Superior temporal gyrus (tissue), 1 donor: Measurements from ENCODE around the gene GMPPB.
"Not testable (repeated sequence)": the region's sequence is repeated elsewhere in the genome, so short reads cannot be mapped to it uniquely, and the experiment has no call there.

Experiments used
- DNase-seq: peaks from one replicate; pipeline ENCODE4 v3.0.0-alpha.2; 2016; ENCODE audit errors: extremely low spot score

GMPPB gene

GRCh38 chr3:49691481-49691880 lies 32.3 kb downstream of the GMPPB start:
- not testable (repeated sequence) for DNase-seq

DNA sequence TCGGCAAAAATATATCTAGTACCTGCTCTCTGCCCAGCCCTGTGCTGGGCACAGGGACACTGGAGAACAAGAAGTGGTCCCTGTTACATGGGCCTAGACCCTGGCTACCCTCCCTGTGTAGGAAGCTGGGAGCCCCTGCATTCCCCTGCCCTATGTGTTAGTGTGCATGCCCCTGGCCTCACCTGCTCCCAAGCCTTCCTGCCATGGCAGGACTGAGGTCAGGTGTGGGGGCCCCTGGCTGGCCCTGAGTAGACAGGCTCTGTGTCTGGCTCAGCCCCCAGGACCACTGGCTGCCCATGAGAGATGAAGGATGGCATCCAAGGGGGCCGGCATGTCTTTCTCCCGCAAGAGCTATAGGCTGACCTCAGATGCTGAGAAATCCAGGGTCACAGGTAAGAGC lies 32.9 kb downstream of the GMPPB start:
- not testable (repeated sequence) for DNase-seq

DNA sequence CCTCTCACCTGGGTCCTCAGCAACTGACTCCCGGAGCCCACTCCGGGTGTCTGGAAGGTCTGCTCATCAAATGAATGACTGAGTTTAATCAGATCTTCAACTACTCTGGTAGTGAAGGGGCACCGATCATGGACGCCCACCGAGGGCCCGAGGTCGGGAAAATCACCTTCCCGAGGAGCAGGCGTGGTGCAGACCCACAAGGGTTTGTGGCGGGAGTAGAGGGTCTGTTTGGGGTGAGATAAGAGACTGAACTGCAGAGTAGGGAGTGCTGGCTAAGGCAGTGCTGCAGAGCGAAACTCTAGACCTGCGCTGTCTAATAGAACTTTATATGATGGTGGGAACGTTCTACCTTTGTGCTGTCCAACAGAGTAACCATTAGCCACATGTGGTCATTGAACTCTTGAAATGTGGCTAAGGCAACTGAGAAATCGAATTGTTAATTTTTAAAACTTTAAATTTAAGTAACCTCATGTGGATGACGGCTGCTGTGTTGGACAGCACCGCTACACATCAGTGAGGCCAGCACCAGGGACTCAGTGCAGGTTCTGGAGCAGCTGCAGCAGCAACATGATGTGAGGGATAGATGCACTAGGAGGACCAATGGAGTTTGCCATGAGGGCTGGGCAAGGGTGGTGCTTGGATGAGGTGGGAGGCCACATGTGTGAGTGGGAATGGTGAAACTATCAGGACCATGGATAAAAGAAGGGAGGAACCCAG lies 33.7 kb downstream of the GMPPB start:
- not testable (repeated sequence) for DNase-seq

GRCh38 chr3:49689046-49689907 lies 34.5 kb downstream of the GMPPB start, which contains the start of the genes MST1 and RNF123:
Gene MST1, minus strand, starts transcription at chr3:49689474. Its CDS starts 783 bp downstream, at chr3:49688691.
Gene RNF123, plus strand, starts transcription at chr3:49689557. Its CDS starts 1,609 bp downstream, at chr3:49691166.
- peak; percentile 92 for DNase-seq

GRCh38 chr3:49688338-49689045 lies 35.3 kb downstream of the GMPPB start:
- DNase-seq: not testable (repeated sequence)

- not testable (repeated sequence) for DNase-seq
Measured at GRCh38 chr3:49687424-49687795, 36.3 kb downstream of the GMPPB start.

- not testable (repeated sequence) for DNase-seq
Measured at GRCh38 chr3:49686769-49687423, 36.9 kb downstream of the GMPPB start.

- not testable (repeated sequence) for DNase-seq
Measured at GRCh38 chr3:49686346-49686745, 37.4 kb downstream of the GMPPB start.

- DNase-seq: not testable (repeated sequence)
Measured at GRCh38 chr3:49685846-49686245, 37.9 kb downstream of the GMPPB start.

GRCh38 chr3:49685103-49685502 lies 38.6 kb downstream of the GMPPB start:
- DNase-seq: not testable (repeated sequence)

DNA sequence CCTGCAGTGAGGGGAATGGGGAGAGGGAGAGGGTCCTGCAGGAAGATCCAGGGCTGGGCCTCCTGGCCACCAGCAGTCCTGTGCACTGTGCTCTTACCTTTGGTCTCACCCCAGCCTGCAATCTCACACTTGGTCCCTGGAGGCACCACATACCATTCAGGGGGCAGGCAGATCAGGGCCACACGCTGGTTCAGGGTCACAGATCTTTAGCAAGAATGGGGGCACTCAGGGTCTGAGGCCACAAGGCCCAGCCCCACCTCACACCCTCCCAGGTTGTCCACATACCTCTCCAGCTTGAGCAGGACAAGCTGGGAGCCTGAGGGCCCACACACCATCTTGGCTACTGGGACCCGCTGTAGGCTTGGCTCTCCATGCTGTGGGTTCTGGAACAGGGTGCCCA lies 39.3 kb downstream of the GMPPB start:
- not testable (repeated sequence) for DNase-seq

DNA sequence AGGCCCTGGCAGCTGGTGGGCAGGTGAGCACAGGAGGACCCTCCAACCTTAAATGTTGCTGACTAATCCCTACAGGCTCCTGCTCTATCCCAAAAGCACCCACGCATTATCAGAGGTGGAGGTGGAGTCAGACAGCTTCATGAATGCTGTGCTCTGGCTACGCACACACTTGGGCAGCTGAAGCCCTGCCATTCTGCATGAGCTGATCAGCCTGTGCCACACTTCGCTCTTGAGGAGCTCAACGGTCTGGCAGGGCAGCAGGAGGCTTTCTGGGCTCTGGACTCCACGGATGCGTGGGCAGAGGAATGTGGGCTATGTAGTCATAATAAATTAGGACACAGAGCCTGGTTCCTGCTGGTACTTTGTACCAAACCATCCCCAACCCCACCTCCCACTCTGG lies 40.6 kb downstream of the GMPPB start:
- no peak for DNase-seq

DNA sequence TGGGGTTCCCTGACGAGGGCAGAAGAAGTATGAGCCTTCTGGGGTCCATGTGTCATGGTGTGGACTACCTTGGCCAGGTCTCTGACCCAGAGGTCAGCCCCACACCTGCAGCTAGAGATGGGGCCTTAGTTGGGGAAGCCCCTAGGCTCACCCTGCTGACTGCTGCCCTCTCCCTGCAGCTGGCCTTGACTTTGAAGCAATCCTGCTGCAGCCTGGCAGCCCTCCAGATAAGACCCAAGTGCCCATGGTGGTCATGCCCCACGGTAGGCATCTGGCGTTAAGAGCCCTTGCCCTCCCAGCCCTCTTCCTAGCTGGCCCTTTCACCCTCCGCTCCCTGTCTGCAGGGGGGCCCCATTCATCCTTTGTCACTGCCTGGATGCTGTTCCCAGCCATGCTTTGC lies 42.2 kb downstream of the GMPPB start:
- no peak for DNase-seq

DNA sequence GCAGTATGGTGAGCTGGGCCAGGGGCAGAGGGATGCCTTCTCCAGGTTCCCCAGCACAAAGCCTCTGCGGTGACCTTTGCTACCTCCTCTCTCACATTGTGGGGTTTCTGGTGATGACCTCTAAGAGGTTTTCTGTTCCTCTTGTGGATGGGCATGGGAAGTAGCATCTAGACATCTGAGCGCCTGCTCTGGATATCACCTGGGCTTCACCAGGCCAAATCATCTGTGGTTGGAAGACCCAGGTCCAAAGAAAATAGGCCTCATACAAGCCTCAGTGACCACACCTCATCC lies 42.6 kb downstream of the GMPPB start:
- DNase-seq: no peak

DNA sequence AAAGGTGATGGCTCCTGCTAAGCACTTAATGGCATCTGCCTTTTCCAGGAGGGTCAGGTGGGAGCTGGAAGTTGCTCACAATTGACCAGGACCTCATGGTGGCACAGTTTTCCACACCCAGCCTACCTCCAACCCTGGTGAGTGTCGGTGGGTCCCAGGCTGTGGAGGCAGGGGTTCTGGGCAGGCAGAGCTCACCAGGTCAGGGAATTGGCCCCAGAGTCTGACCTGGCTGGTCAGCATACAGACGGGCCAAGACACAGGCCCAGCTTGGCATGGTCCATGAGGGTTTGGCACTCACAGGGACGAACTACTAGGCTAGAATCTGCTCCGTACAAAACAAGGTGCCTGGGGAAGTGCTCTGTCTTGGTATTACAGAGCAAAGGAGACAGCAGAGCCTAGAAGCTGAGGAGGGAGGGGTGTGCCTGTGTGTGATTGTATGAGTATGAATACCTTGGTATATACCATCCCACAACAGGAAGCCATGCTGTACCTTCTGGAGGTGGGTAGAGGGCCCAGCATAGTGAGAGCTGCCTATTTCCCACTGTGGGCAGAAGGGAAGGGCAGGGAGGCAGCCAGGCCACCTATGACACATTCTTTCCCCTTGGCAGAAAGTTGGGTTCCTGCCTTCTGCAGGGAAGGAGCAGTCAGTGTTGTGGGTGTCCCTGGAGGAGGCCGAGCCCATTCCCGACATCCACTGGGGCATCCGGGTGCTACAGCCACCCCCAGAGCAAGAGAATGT lies 43.1 kb downstream of the GMPPB start:
- DNase-seq: no peak

- DNase-seq: no peak
Measured at GRCh38 chr3:49675912-49676311, 47.8 kb downstream of the GMPPB start.

DNA sequence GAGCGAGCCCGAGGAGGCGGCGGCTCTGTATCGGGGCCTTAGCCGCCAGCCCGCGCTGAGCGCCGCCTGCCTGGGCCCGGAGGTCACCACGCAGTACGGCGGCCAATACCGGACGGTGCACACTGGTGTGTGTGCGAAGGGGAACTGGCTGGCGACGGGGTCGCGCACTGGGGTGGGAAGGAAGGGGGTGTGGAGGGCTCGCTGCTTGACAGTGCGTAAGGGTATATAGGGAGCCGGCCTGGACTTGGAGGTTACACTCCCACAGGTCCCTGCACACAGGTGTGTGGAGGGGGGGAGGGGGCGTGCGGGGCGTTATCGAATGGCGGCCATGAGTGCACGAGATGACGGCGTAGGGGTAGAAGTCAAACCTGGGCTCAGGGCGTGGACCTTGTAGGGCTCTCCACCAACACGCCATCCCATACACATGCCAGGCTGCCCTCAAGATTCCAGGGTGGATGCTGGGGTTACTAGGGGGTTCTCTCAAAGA lies 49.2 kb downstream of the GMPPB start:
- DNase-seq: no peak

- peak; percentile 86 for DNase-seq
Measured at GRCh38 chr3:49673715-49674496, 49.8 kb downstream of the GMPPB start, which contains the start of gene APEH. Gene APEH, plus strand, starts transcription at chr3:49674351. Its CDS starts 51 bp downstream, at chr3:49674402.

GRCh38 chr3:49673121-49673714 lies 50.5 kb downstream of the GMPPB start:
- no peak for DNase-seq
